ENCODE results near the gene NUDT16L1.

NUDT16L1 gene

GRCh38 chr16:4664538-4665418, 28.6 kb upstream of the NUDT16L1 start:
- peak; percentile 69 for DNase-seq

DNA sequence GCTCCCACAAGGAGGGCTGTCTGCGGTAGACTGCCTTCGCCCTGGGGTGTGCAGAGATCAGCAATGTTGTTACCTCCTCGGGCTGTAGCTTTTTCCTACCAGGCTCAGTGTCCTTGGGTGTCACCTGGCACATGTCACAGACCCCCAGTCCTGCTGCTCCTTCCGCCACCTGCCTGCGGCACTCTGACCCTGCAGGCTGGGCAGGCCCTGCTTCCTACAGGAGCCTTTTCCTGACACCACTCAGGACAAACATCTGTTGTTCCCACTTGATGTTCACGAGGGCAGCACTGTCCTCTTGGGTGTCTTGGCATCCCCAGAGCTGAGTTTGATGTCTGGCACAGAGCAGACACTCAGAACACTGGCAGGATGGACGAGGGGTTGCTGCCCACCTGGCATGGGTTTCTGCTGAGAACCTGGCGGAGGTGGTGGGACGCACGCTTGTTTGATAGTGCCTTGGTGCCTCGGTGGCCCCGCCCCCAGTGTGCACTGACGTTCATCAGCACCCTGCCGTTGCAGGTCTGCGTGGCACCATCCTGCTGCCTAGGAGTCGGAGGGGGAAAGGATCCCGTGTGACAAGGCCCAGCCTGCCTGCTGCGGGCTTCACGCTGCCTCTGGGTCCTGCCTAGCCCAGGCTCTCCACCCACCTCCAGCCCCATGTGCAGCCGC, 26.7 kb upstream of the NUDT16L1 start:
- no peak for DNase-seq

- no peak for DNase-seq
Observed at GRCh38 chr16:4667203-4667963, 26.0 kb upstream of the NUDT16L1 start.

- DNase-seq = no peak
Observed at GRCh38 chr16:4668313-4668960, 24.9 kb upstream of the NUDT16L1 start.

- no peak for DNase-seq
Observed at GRCh38 chr16:4673387-4674046, 19.8 kb upstream of the NUDT16L1 start.

GRCh38 chr16:4674926-4675530, 18.3 kb upstream of the NUDT16L1 start:
- no peak for DNase-seq

DNA sequence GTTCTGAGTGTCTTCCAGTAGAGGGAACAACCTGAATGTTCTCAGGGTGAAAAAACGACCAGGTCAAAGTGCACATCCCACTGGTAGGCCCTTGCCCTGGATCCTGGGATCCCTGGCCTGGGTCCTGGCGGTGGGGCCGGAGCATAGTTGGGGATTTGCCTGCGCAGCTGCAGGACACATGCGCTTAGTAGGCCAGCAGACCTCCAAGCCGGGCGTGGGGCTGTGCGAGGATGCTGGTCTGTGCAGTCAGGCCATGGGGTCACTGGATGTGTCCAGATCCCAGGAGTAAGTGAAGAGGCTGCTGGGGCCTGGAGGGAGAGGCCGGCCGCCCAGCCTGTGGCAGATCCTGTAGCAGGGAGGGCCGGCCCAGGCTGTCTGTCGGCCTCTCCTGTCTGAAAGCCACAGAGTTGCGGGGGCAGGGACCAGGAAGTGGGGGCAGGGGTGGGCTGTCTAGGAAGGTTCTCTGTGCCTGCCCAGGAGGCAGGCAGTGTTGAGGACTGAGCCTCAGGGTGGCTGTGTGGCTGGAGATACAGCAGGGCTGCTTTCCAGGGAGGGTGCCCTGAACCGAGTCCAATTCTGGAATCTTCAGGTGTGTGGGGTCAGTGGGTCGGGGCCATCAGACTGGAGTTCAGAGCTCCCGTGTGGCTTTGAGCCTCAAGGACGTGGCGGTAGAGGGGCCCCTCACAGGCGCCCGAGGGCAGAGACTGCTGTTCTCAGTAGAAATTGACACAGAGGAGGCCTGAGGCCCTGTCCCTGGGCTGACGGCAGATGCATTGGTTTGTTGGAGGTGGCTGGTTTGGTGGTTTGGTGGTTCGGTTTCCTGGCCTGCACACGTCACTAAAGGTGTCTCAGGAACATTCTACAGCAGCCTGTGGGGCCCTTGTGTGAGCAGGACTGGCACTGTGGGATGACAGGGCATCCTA, 17.2 kb upstream of the NUDT16L1 start:
- no peak for DNase-seq

DNA sequence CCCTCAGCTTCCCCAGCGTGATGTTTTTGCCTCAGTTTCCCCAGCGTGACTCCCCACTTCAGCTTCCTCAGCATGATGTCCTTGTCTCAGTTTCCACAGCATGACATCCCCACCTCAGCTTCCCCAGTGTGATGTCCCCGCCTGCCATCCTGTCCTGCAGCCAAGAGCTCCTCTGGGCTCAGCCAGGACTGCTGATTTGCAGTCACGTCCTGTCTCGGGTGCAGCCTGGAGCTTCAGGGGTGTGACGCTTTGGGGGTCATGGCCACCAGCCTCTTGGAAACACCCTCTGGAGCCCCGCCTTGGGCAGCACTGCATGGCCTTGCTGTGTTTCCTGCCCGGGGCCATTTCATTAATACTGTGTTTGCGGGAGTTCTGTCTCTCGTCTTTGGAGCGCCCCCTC, 16.5 kb upstream of the NUDT16L1 start:
- DNase-seq = no peak

DNA sequence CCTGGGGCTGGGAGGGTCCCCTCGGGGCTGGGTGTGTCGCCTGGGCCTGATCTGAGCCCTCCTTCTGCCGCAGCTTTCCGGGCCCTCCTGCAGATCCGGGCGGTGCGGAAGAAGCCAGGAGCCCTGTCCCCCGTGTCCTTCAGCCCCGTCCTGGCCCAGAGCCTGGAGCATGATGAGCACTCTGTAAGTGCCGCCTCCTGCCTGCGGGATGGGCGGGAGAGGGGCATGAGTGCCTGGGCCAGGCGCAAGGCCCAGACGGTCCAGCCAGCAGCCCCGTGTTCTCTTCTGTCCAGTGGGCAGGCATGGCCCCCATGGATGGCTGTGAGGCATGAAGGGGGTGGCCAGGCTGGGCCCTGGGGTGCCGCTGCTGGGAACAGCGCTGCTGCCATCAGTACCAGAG, 16.0 kb upstream of the NUDT16L1 start:
- DNase-seq = no peak

DNA sequence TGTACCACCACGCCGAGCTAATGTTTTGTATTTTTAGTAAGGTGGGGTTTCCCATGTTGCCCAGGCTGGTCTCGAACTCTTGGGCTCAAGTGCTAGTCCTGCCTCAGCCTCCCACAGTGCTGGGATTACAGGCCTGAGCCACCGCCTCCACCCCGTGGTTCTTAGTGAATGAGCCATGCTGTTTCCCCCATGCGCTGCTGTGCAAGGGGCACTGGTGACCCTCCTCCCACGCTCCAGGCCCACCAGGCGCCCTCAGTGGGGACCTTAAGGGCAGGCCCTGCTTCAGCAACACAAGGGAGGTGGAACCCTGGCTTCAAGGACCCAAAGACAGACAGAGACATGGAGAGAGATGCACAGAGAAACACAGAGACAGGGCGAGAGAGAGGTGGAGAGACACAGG, 15.4 kb upstream of the NUDT16L1 start:
- no peak for DNase-seq

GRCh38 chr16:4678596-4678995, 14.8 kb upstream of the NUDT16L1 start:
- DNase-seq = no peak

DNA sequence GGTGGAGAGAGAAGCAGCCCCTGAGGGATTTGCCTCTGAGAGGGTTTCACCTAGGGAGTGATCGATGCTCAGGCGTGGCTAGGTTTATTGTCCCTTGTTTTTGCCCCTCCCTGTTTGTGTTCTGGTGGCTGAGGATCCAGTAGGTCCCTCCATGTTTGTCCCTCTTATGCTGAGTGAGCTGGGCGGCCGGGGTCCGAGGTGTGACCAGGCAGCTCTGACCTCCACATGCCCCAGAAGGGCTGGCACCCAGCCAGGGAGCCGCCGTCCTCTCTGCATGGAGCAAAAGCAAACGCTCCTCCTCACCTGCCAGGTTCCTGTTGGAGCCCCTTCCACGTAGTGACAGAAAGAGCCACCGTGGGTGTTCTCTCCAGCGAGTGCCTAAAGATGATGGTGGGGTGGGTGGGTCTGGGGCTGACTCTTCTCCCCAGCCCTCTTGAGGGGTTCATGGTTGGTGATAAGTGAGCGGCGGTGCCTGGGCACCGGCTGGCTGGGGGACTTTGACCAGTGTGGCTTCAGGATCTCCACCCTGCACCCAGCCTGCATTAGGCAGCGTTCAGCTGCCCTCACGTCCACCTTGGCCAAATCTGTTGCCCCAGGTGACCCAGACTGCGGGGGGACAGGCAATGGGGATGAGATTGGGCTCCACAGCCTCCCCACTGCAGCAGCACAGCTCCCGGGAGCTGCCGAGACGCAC, 14.1 kb upstream of the NUDT16L1 start:
- no peak for DNase-seq

DNA sequence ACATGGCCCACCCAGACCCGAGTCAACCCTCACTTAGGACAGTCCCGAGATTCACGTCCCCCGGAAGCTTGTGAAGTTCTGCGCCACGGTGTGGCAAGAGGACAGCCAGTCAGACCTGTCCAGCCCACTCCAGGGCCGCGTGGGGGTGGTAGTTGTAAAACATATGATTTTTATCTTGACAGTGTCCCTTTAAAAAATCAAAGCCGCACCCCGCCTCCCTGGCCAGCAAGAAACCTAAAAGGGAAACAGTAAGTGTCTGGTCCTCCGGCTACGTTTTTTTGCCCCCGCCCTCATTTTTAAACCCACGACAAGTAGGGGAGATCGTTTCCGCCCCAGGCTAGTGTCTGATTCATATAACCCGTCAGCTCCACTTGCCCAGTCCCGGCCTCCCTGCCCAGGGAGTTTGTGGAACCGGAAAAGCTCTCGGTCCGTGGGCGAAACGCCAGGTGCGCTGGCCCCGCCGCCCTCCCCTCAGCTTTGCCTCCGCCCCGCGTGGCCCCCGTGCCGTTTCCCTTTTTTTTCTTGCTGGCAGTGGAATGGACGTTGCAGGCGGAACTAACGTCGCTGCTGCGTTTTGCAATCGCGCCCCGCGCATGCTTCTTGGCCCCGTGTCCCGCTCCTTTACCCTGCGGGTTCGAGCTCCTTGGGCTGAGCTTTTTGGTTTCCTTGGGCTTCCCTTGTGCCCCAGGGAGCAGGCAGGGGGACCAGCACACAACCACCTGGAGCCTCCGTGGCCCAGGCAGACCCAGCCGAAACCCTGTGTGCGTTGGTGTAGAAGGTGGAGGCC, 13.3 kb upstream of the NUDT16L1 start:
- DNase-seq = peak; percentile 88

DNA sequence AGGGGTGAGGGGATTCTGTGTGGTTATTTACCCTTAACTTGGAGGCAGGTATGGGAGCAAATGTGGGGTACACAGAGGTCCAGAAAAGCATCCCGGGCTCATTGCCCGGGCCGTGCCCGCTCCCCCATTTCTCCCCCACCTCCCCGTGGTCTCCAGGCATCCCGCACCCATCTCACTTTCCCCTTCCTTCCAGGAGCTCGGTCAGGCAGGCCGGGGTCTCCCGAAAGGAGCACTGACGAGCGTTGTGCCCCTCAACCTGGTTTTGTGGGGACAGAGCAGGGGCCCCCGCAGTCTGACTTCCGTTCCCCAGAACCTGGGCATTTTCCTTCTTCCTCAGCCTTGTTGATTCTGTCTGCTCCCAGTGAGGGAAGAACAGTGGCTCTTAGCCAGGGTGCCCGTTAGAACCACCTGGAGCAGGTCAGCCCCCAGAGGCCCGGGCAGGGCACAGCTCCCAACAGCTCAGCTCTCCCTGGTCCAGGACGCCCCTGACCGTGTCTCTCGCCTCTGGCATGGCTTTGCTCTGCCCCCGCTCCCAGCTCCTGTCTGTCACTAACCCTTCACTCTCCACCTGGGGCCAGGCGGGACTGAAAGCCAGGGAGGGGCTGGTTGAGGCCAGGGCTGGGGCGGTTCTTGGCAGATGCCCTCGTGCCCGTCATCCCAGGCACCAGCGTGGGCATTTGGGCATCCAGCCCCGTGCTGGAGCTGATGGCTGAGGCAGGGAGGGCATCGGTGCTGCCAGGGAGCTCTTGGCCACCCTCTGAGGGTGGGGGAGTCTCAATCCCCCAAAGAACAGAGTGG, 12.5 kb upstream of the NUDT16L1 start:
- no peak for DNase-seq

DNA sequence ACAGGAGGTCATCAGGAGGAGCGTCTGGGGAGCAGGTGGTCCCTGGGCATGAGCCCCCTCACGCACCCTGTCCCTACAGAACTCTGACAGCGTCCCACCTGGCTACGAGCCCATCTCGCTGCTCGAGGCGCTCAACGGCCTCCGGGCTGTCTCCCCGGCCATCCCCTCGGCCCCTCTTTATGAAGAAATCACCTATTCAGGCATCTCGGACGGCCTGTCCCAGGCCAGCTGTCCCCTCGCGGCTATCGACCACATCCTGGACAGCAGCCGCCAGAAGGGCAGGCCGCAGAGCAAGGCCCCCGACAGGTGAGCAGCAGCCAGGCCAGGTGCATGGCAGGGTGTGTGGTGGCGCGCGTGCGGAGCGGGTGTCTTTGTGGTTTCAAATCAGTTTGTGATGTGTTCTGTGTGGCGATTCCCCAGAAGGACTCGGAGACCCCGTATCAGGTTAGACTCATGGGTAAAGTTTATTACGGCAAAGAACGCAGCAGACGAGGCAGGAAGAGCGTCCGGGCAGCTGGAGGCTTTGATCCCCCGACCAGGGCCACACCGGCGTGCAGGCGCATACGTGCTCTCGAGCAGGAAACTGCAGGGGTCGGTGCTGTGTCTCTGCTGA, 11.8 kb upstream of the NUDT16L1 start:
- DNase-seq = no peak

DNA sequence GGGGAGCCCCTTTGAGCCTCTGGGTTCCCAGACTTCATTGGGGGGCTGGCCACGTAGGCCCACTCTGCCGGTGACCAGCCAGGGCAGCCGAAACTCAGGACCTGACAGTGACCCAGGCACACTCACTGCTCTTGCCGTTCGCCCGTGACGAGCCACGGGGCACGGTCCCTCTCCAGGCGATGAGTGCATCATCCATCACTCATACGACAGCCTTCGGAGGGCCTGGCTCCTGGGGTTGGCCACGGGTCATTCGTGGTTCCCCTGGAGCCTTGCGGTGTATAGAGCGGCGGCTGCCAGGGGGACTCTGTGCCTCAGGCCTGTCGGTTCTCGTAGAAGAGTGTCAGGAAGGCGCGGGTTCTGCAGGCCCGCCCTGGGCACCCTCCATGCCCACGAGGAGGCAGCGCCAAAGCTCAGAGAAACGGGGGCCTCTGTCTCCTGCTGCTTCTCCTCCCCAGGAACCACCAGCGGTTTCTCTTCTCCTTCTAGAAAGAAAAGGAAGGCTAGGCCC, 11.2 kb upstream of the NUDT16L1 start:
- peak; percentile 52 for DNase-seq

GRCh38 chr16:4682616-4683254, 10.6 kb upstream of the NUDT16L1 start:
- DNase-seq = peak; percentile 64

Measured in suppressor macrophage treated with lipopolysaccharide for 4 hours (primary cell).